Sigmoid colon (tissue), 3 donors: ENCODE data around the gene COBL.

Experiments used
- POLR2A ChIP-seq, 2 donors: fragments of 450-650 bp; IDR thresholded peaks; one replicate each; pipeline ENCODE4 v1.6.1; 2016; ENCODE audit warnings: antibody characterized with exemption in 2 of 2, mild to moderate bottlenecking in 2 of 2, moderate library complexity in 2 of 2
- TF ChIP-seq, protein P1 (sequence below), 4 experiments: fragments of 450-650 bp in 3 of 4; fragments of 200-600 bp in 1 of 4; IDR thresholded peaks; one replicate each; pipeline ENCODE4 v1.5.1; 2016 to 2019; ENCODE audit warnings: antibody characterized with exemption in 4 of 4, mild to moderate bottlenecking in 3 of 4, moderate library complexity in 2 of 4

- TF ChIP-seq, protein P1, sequence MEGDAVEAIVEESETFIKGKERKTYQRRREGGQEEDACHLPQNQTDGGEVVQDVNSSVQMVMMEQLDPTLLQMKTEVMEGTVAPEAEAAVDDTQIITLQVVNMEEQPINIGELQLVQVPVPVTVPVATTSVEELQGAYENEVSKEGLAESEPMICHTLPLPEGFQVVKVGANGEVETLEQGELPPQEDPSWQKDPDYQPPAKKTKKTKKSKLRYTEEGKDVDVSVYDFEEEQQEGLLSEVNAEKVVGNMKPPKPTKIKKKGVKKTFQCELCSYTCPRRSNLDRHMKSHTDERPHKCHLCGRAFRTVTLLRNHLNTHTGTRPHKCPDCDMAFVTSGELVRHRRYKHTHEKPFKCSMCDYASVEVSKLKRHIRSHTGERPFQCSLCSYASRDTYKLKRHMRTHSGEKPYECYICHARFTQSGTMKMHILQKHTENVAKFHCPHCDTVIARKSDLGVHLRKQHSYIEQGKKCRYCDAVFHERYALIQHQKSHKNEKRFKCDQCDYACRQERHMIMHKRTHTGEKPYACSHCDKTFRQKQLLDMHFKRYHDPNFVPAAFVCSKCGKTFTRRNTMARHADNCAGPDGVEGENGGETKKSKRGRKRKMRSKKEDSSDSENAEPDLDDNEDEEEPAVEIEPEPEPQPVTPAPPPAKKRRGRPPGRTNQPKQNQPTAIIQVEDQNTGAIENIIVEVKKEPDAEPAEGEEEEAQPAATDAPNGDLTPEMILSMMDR (IDR thresholded peaks at IDR 0.05), result no peak
- TF ChIP-seq POLR2A (IDR thresholded peaks at IDR 0.05), result no peak
Observed at GRCh38 chr7:51274001-51274400, 42.6 kb downstream of the COBL start.
